Adrenal gland (tissue), 5 donors: ENCODE measurements around the gene CEP78.
"Not testable (repeated sequence)": the region's sequence is repeated elsewhere in the genome, so short reads cannot be mapped to it uniquely, and the experiment has no call there.

Experiments
- POLR2A ChIP-seq, 2 donors: fragments of 450-650 bp; IDR thresholded peaks; one replicate each; pipeline ENCODE4 v1.6.1; 2017; ENCODE audit warnings: antibody characterized with exemption in 2 of 2, mild to moderate bottlenecking in 2 of 2, moderate library complexity in 1 of 2
- TF ChIP-seq, protein P1 (sequence below), 6 experiments: fragments of 450-650 bp in 4 of 6; fragments of 200-600 bp in 2 of 6; sonication (generic) in 1 of 6; IDR thresholded peaks; 1 replicate in 5 of 6; 2 replicates in 1 of 6; pipeline versions ENCODE4 v1.5.1 to v1.8.0; 2016 to 2021; ENCODE audit warnings: antibody characterized with exemption in 6 of 6, mild to moderate bottlenecking in 2 of 6, moderate library complexity in 1 of 6
- donor health status: DM: no; HTN: no; CAD: no.

DNA sequence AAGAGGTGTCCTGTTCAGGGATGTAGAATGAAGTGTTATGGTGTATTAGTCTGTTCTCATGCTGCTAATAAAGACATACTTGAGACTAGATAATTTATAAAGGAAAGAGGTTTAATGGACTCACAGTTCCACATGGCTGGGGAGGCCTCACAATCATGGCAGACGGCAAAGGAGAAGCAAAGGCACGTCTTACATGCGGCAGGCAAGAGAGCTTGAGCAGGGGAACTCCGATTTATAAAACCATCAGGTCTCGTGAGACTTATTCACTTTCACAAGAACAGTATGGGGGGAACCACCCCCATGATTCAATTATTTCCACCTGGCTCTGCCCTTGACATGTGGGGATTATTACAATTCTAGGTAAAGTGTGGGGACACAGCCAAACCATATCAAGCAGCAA, 3.4 kb upstream of the CEP78 start:
- TF ChIP-seq, protein P1, sequence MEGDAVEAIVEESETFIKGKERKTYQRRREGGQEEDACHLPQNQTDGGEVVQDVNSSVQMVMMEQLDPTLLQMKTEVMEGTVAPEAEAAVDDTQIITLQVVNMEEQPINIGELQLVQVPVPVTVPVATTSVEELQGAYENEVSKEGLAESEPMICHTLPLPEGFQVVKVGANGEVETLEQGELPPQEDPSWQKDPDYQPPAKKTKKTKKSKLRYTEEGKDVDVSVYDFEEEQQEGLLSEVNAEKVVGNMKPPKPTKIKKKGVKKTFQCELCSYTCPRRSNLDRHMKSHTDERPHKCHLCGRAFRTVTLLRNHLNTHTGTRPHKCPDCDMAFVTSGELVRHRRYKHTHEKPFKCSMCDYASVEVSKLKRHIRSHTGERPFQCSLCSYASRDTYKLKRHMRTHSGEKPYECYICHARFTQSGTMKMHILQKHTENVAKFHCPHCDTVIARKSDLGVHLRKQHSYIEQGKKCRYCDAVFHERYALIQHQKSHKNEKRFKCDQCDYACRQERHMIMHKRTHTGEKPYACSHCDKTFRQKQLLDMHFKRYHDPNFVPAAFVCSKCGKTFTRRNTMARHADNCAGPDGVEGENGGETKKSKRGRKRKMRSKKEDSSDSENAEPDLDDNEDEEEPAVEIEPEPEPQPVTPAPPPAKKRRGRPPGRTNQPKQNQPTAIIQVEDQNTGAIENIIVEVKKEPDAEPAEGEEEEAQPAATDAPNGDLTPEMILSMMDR (IDR thresholded peaks at IDR 0.05), result not testable (repeated sequence)
- not testable (repeated sequence) for TF ChIP-seq POLR2A (IDR thresholded peaks at IDR 0.05)
